DMS 273 treated with DMSO at 0.1 percent for 48 hours (cell line): ENCODE results near the gene PLCL2.

ENCODE experiments used
- DNase-seq: peaks from one replicate; lab custom pipeline; 2025; lab: John Stamatoyannopoulos, UW

PLCL2 gene

GRCh38 chr3:16866571-16866970, 18.2 kb upstream of the PLCL2 start:
- no peak for DNase-seq

DNA sequence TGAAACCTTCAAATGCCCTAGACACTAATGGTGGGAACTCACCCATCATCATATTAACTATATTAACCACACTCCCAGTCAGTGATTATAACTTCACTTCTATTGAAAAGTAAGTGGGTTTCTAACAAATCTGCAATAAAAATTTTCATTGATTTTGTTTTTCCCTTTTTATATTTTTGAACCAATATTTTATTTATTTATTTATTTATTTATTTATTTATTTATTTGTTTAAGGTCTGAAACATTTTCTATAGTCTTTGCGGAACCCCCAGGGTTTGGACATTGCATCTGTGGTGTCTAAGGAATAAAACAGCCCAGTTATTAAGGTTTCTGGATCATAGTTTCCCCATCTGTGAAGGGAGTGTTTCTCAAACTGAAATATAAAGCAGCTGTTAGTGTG, 16.2 kb upstream of the PLCL2 start:
- DNase-seq = no peak

GRCh38 chr3:16869261-16870005, 15.3 kb upstream of the PLCL2 start:
- no peak for DNase-seq

DNA sequence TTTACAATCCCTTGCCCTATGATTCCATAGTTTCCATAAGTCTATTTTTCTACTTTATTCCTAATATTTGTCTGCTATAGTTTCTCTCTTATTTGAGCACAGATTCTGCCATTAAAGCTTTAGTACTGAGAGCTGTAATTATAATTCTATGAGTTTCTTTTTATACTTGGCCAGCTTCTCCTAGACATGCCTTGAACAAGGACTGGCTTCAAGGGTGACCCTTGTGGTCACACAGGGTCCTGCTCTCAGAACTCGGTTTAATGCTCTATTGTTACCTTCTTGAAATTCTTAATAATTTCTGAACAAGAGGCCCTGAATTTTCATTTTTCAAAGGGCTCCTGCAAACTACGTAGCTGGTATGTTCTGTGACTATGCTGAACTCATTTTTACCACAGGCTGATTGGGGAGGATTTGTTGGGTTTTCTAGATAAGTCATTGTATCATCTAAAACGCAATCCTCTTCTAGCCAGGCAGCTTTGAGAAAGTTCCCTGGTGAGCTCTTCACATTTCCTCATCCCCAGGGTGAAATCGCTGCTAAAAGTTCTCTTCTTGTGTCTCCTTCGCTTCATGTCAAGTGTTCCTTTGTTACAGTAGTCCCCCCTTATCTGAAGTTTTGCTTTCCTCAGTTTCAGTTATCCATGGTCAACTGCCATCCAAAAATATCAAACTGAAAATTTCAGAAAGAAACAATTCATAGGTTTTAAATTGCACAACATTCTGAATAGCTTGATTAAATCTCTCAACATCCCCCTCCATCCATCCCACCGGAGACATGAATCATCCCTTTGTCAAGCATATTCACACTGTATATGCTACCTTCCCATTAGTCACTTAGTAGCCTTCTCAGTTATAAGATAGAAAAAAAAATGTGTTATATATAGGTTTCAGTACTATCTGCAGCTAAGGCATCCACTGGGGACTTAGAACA, 12.6 kb upstream of the PLCL2 start:
- no peak for DNase-seq

GRCh38 chr3:16873872-16874271, 10.9 kb upstream of the PLCL2 start:
- DNase-seq = no peak

- DNase-seq = no peak
Measured at GRCh38 chr3:16875876-16876550, 8.7 kb upstream of the PLCL2 start.

DNA sequence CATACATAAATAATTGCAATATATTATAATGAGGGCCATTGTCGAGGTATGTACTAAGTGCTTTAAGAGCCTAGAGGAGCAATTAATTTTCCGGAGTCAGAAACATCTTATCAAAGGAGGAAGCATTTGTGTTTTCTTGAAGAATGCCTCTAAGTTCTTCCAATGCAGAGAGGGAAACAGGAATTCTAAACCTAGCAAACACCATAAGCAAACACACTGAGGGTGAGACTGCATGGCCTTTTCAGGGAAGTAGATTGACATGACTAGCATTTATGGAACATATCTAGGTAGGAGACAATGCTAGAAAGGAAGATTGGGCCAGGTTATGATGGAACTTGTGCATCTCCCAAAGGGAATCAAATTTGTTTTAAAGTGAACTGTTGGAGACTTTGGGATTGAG, 7.2 kb upstream of the PLCL2 start:
- DNase-seq = no peak

GRCh38 chr3:16877911-16878310, 6.8 kb upstream of the PLCL2 start:
- no peak for DNase-seq

DNA sequence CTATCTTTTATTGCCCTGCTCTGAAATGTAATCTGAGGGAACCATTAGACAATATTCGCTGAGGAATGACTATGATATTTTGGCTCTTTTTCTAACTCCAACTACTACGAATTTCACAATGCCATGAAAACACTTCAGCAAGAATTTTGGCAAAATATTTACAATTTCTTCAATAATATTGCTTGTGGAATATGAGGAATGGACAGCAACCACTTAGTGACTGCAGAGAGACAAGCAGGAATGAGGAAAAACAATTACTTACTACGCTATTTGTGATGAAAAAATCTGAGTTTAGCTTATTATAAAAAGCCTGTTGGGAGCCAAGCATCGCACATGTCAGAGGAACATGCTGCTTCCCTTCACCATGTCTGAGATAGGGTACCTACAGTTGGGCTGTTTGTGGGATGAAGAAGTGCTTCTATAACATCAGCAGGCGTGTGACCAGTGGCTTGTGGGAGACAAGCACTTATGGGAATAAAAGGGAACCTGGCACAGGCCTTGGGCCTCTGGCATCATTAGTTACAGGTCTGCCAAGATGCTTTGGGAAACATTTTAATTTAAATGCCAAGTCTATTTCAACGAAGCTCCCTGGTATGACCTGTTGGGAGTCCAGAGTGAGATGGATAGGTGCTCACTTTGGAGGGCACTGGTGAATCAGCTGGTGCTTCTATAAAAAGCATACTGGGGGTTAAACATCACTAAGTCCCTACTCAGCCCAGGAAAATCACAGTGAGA, 2.7 kb upstream of the PLCL2 start:
- no peak for DNase-seq

- DNase-seq = no peak
Measured at GRCh38 chr3:16883057-16883722, 1.6 kb upstream of the PLCL2 start.

DNA sequence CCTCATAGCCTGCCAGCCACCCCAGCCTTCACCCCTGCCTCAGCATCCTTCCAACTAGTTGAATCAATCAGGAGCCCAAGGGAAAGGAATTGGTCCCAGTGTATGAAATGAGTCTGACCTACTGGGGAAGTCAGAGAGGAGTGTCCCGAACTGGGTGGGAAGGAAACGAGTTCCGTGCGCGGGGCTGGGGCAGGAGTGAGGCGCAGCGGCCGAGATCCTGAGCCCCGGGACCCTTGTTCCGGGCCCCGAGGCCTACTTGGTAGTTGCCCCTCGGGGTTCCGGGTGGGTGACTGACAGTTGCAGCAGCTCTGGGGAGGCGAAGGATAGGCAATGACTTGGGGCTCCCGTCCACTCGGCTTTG, 1.1 kb upstream of the PLCL2 start:
- no peak for DNase-seq

GRCh38 chr3:16884084-16884747, 539 bp upstream of the PLCL2 start:
- DNase-seq = no peak

GRCh38 chr3:16885593-16886302, 993 bp downstream of the PLCL2 start:
- peak; percentile 41 for DNase-seq

DNA sequence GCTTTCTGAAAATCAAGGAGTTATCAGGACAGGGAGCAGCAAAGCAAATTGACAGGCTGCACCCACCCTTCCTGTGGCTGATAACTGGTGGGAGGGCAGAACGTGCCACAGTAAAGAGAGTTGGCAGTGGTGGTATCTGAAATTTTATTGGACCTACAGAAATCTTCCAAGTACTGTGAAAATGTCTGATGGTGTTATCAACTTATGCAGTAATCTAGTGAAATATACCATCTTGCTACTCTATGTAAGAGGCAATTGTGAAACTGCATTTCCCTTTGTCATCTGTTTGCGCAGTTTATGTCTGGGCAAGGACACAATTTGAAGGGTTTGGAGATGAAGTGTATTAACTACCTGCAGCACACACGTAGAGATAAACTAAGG, 1.5 kb downstream of the PLCL2 start:
- no peak for DNase-seq

- DNase-seq = no peak
Measured at GRCh38 chr3:16887130-16887529, 2.4 kb downstream of the PLCL2 start.

DNA sequence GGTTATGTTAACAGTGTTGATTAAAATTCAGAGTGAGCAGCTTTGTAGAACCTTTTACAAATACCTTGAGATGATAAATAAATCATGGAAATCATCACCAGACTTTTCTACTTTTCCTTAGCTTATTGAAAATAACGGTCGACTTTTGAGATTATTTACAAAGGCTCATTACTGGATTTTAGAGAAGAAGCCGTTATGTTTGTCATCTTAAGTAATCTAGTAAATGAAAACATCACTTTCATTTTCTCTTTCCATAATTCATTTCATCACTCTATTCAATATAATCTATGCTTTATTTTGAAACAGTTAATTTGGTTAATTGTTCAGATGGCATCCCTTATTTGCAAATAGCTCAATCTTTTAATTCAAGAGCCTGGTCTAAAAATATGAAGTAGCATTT, 3.6 kb downstream of the PLCL2 start:
- no peak for DNase-seq

DNA sequence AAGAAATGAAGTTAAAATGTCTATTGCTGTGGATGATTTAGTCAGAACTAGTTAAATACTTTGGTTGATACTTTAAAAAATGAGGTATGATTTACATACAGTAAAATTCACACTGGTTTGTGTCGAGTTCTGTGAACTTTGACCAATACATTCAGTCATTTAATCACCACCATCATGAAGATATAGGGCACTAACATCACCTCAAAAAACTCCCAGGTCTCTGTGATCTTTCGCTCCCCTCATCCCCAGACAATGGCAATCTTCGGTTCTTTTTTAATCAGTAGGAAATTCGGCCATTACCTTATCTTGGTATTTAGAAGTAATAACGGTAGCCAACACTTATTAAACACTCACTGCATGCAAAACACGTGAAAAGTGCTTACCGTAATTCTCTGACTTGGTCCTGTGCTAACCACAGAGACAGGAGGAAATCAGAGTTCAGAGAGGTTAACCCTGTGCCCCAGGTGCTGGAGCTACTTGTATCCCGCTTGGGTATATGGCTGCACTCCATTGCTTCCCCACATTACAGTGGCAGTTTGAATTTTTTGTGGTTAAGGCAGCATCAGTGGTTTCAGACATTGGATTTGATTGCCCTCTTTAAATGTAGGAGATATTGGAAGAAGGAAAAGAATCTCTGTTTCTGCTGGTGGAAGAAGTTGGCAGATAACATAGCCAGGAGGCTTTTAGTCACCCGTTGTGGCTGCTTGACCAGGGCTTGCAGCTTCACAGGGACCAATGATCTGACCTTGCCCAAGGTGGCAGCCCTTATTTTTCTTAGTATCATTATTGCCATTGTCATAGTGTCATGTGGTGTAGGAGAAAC, 4.2 kb downstream of the PLCL2 start:
- no peak for DNase-seq

DNA sequence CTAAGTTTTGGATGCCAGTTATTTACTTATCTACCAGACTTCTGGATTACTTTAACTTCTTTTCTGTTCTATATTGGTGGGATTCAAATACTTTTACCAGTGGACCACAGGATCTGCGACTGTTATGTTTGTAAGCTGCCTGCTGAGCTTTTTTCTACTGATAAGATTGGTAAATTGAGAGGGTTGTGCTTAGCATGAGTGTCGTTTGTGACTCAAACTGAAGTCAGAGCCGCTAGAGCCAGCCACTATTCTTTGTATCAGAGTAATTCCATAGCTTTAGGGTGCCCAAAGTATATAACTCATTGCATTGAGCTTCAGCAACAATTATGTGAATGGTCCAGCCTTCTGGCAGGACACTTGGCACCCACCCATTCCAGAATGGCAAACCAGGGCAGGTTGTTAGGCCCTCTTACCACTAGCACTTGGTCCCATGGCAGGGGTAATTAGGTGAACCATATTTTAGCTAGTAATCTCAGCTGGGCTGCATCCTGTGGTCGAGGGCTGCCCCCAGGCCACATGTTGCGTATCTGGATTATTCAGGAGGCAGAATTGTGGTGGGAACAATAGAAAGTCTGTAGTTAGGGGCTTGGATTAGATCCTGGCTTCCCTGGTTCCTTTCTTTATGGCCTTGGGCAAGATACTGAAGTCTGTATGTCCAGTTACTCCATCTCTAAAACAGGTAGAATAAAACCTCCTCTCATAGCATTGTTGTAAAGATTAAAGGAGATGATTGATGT, 6.0 kb downstream of the PLCL2 start:
- no peak for DNase-seq
